GM12801 (cell line): ENCODE data around the gene LMOD3.

Experiments used
- TF ChIP-seq, protein P1 (sequence below): IDR thresholded peaks from one replicate; pipeline ENCODE4 v1.5.1; 2011; ENCODE audit warnings: control low read depth; ENCODE audit not compliant: insufficient read length; ENCODE audit errors: extremely low read depth

The LMOD3 gene

DNA sequence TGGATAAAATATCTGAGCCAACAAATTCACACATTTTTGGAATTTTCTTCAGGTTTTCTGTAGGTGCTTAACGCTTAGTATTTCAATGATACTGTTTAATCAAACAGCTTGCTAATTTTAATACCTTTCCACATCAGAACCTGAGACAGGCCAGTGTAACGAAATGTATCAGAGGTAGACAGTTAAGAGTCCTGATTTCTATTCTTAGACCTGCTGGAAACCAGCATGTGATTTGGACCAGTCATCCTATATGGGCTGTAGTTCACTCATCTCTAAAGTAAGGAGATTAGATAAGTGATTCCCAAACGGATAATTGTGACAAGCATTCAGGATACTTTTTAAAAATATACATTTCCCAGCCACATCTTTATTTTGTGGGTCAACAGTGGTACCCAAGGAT, 19.3 kb downstream of the LMOD3 start:
- TF ChIP-seq, protein P1, sequence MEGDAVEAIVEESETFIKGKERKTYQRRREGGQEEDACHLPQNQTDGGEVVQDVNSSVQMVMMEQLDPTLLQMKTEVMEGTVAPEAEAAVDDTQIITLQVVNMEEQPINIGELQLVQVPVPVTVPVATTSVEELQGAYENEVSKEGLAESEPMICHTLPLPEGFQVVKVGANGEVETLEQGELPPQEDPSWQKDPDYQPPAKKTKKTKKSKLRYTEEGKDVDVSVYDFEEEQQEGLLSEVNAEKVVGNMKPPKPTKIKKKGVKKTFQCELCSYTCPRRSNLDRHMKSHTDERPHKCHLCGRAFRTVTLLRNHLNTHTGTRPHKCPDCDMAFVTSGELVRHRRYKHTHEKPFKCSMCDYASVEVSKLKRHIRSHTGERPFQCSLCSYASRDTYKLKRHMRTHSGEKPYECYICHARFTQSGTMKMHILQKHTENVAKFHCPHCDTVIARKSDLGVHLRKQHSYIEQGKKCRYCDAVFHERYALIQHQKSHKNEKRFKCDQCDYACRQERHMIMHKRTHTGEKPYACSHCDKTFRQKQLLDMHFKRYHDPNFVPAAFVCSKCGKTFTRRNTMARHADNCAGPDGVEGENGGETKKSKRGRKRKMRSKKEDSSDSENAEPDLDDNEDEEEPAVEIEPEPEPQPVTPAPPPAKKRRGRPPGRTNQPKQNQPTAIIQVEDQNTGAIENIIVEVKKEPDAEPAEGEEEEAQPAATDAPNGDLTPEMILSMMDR, result no peak

- TF ChIP-seq, protein P1, result no peak
These were observed 20.0 kb downstream of the LMOD3 start for GRCh38 chr3:69102384-69102783.

DNA sequence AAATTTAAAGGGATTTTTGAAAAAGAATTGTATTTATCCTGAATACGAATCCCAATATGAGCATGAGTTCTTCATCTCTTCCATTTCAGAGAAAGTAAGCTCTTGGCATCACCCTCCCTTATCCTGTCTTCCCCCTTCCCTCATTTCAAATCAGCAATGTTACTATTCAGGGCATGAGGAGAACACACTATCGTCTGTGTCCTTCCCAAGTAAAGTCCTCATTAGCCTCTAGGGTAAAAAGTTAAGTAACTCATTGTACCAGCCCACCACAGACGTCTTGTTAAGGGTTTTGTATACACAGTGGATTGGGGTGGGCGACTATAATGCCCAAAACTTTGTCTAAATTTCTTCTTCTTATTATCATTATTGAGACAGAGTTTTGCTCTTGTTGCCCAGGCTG, 22.8 kb downstream of the LMOD3 start:
- TF ChIP-seq, protein P1, result no peak

GRCh38 chr3:69097407-69098086, 24.8 kb downstream of the LMOD3 start:
- TF ChIP-seq, protein P1, result no peak

DNA sequence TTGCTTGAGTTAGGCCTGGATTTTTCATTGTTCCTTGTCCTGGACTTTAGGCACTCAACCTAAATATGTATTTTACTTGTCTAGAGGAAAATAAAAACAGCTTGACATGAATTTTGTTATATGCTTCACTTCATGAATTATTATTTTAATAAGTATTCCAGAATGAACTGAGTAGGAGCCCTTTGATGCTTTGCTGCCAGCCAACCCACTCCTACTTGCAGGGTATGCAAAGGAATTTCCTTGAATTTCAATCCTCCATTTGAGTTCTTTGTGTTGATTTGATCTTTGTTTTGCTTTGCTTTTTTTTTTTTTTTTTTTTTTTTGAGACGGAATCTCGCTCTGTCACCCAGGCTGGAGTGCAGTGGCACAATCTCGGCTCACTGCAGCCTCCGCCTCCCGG, 26.1 kb downstream of the LMOD3 start:
- TF ChIP-seq, protein P1, result no peak

DNA sequence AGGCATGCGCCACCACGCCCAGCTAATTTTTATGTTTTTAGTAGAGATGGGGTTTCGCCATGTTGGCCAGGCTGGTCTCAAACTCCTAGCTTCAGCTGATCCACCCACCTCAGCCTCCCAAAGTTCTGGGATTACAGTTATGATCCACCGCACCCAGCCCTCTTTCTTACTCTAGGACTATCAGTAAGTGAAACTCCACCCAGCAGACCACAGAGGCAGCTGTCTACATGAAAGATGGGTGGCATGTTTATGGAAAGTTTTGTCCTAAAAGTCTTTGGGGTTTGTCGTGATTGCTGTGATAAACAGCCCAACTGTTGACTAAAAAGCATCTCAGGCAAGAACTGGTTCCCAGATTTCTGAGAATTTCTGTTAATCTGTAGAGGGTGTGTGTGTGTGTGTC, 26.8 kb downstream of the LMOD3 start:
- TF ChIP-seq, protein P1, result no peak

DNA sequence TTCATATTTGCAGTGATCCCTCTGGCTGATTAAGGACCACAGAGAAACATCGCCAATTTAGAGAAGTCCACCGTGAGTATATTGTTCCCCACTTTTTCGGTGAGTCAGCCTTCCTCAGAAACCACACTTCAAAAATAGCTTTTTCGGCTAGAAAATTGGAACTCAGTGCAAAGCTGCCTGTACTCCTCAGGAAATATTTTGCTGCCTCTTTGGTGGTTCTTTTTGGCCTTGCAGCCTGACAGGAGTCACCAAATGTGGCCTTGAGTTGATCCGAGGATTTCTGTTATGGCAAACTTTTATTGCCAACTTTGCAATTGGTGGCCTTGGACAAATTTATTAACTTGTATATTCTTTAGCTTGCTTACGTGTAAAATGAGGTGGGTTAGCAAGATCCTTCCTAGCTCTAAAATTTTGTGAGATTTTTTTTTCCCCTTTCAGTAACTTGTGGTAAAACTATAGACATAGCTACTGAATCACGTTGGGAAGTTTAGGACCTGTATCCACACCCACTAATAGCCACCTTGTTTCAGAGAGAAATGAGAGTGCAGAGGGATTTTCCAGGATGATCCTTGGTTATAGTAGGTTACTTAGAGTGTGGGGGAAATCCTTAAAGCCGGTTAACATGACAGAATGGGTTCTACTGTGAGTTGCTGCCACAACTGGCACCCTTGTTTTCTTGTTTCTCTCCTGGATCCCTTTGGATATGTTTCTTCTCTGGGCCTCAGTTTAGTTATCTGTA, 27.8 kb downstream of the LMOD3 start:
- TF ChIP-seq, protein P1, result no peak
